ENCODE measurements around the gene CDK5RAP2. TPM values are rescaled to one million over a fixed set of nuclear protein-coding genes. Genes with fewer than 3 reads are reported as not detected.

Gene CDK5RAP2
- total RNA-seq, 1 experiment from 2014 or later = 50.0 TPM

- DNase-seq (ENCODE audit: unreplicated experiment) = no peak
- no TSS peak for BruUV-seq (replicated peaks)
- POLR2A ChIA-PET = no interaction called here
- Mint-ChIP-seq H3K4me3 (ENCODE audit: unreplicated experiment) (no peak overlapping the region), H3K9me3 (ENCODE audit: unreplicated experiment) (no peaks in the 10 kb centered on the region), H3K27ac (ENCODE audit: low read depth, unreplicated experiment) (no peak overlapping the region), H3K36me3 (ENCODE audit: insufficient read depth, unreplicated experiment) (peaks cover 8% of the 10 kb centered on the region), H3K4me1 (ENCODE audit: insufficient read depth, unreplicated experiment) (no peaks in the 10 kb centered on the region), H3K27me3 (ENCODE audit: insufficient read depth, unreplicated experiment) (no peaks in the 10 kb centered on the region)
- intact Hi-C loops (cut with micrococcal nuclease) = no loop called here
- TF ChIP-seq, protein P1, sequence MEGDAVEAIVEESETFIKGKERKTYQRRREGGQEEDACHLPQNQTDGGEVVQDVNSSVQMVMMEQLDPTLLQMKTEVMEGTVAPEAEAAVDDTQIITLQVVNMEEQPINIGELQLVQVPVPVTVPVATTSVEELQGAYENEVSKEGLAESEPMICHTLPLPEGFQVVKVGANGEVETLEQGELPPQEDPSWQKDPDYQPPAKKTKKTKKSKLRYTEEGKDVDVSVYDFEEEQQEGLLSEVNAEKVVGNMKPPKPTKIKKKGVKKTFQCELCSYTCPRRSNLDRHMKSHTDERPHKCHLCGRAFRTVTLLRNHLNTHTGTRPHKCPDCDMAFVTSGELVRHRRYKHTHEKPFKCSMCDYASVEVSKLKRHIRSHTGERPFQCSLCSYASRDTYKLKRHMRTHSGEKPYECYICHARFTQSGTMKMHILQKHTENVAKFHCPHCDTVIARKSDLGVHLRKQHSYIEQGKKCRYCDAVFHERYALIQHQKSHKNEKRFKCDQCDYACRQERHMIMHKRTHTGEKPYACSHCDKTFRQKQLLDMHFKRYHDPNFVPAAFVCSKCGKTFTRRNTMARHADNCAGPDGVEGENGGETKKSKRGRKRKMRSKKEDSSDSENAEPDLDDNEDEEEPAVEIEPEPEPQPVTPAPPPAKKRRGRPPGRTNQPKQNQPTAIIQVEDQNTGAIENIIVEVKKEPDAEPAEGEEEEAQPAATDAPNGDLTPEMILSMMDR (IDR thresholded peaks at IDR 0.05; ENCODE audit: unreplicated experiment) = no peak
- CTCF ChIA-PET = interaction anchor here (1.5 kb wide), 1 partner anchor 28 kb away, joined by 4 read pairs; no protein-coding TSS in a partner anchor
These were observed 12.2 kb upstream of the CDK5RAP2 start for GRCh38 chr9:120592210-120592609.

GRCh38 chr9:120587328-120587727 lies 7.4 kb upstream of the CDK5RAP2 start:
- intact Hi-C loops (cut with micrococcal nuclease) = no loop called here
- BruUV-seq (replicated peaks) = no TSS peak
- Mint-ChIP-seq H3K36me3 (ENCODE audit: insufficient read depth, unreplicated experiment) (no peaks in the 10 kb centered on the region), H3K4me3 (ENCODE audit: unreplicated experiment) (no peak overlapping the region), H3K27me3 (ENCODE audit: insufficient read depth, unreplicated experiment) (no peaks in the 10 kb centered on the region), H3K4me1 (ENCODE audit: insufficient read depth, unreplicated experiment) (no peaks in the 10 kb centered on the region), H3K27ac (ENCODE audit: low read depth, unreplicated experiment) (no peak overlapping the region), H3K9me3 (ENCODE audit: unreplicated experiment) (no peaks in the 10 kb centered on the region)
- no peak for DNase-seq (ENCODE audit: unreplicated experiment)
- ChIA-PET POLR2A (interaction anchor here (1.5 kb wide), 1 partner anchor 16 kb away, joined by 4 read pairs; no protein-coding TSS in a partner anchor), CTCF (interaction anchor here (1.6 kb wide), 1 partner anchor 30 kb away, joined by 4 read pairs; no protein-coding TSS in a partner anchor)
- TF ChIP-seq, protein P1 (IDR thresholded peaks at IDR 0.05; ENCODE audit: unreplicated experiment) = no peak

DNA sequence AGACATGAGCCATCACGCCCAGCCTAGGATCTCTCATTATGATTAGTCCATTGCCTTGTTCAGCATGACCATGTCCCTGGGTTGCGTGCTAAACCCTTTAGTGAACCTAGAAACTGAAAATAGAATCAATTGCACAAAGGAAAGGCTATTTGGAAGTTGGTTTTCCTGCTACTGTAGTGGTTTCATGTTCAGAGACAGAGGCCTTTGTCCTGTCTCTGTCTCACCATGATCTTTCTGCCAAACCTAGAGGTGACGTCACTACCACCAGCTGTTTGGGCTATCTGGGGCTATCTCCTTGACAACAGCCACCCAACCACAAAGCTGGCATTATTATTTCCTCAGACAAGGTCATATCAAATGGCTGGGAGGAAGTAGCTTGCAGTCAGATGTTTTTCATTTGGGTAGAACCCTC lies 4.0 kb upstream of the CDK5RAP2 start:
- CTCF ChIA-PET = no interaction called here
- TF ChIP-seq, protein P1 (IDR thresholded peaks at IDR 0.05; ENCODE audit: unreplicated experiment) = no peak
- H3K27ac Mint-ChIP-seq (ENCODE audit: low read depth, unreplicated experiment) = no peak overlapping the region
- H3K4me1 Mint-ChIP-seq (ENCODE audit: insufficient read depth, unreplicated experiment) = no peaks in the 10 kb centered on the region
- POLR2A ChIA-PET = no interaction called here
- intact Hi-C loops (cut with micrococcal nuclease) = no loop called here
- H3K27me3 Mint-ChIP-seq (ENCODE audit: insufficient read depth, unreplicated experiment) = no peaks in the 10 kb centered on the region
- peak; percentile 34 for DNase-seq (ENCODE audit: unreplicated experiment)
- no peaks in the 10 kb centered on the region for H3K9me3 Mint-ChIP-seq (ENCODE audit: unreplicated experiment)
- BruUV-seq (replicated peaks) = no TSS peak
- H3K36me3 Mint-ChIP-seq (ENCODE audit: insufficient read depth, unreplicated experiment) = no peaks in the 10 kb centered on the region
- H3K4me3 Mint-ChIP-seq (ENCODE audit: unreplicated experiment) = no peak overlapping the region

GRCh38 chr9:120579139-120580050 lies 572 bp downstream of the CDK5RAP2 start:
- Mint-ChIP-seq H3K9me3 (ENCODE audit: unreplicated experiment) (no peaks in the 10 kb centered on the region), H3K4me3 (ENCODE audit: unreplicated experiment) (peak overlapping the region; percentile 91), H3K27ac (ENCODE audit: low read depth, unreplicated experiment) (peak overlapping the region; percentile 92), H3K4me1 (ENCODE audit: insufficient read depth, unreplicated experiment) (no peaks in the 10 kb centered on the region), H3K36me3 (ENCODE audit: insufficient read depth, unreplicated experiment) (peaks cover 4% of the 10 kb centered on the region), H3K27me3 (ENCODE audit: insufficient read depth, unreplicated experiment) (no peaks in the 10 kb centered on the region)
- intact Hi-C loops (cut with micrococcal nuclease) = no loop called here
- ChIA-PET CTCF (interaction anchor here (0.6 kb wide), 1 partner anchor 1139 kb away, joined by 3 read pairs; no protein-coding TSS in a partner anchor), POLR2A (interaction anchor here (0.7 to 2.3 kb wide), 2 partner anchors 36 to 47 kb away, joined by 3 to 9 read pairs; no protein-coding TSS in a partner anchor)
- TF ChIP-seq, protein P1 (IDR thresholded peaks at IDR 0.05; ENCODE audit: unreplicated experiment) = no peak
- peak; percentile 27 for DNase-seq (ENCODE audit: unreplicated experiment)
- TSS peak; percentile 37 for BruUV-seq (replicated peaks)
